Ovary (tissue), 3 donors: ENCODE results near the gene SORCS2.

ENCODE experiments used
- CTCF ChIP-seq, 3 donors: fragments of 450-650 bp in 2 of 3; fragments of 200-600 bp in 1 of 3; IDR thresholded peaks; one replicate each; pipeline versions ENCODE4 v1.5.1 to v1.8.0; 2016 to 2022; ENCODE audit warnings: antibody characterized with exemption in 3 of 3, mild to moderate bottlenecking in 1 of 3
- EP300 ChIP-seq: sonication (generic); formaldehyde crosslinking; IDR thresholded peaks from one replicate; pipeline ENCODE4 v1.6.1; 2017; ENCODE audit warnings: antibody characterized with exemption
- donor health status: DM: no; HTN: no; CAD: no.

GRCh38 chr4:7212101-7212674 lies 19.9 kb downstream of the SORCS2 start:
- no peak for TF ChIP-seq CTCF (IDR thresholded peaks at IDR 0.05)
- TF ChIP-seq EP300 = no peak
